B cell (primary cell): Measurements from ENCODE around the gene PPP1R13B.

Experiments used
- EZH2 ChIP-seq: IDR thresholded peaks from 2 replicates; pipeline ENCODE4 v1.6.1; 2012; ENCODE audit warnings: borderline replicate concordance, low read depth, mild to moderate bottlenecking, moderate library complexity, low read length; ENCODE audit not compliant: insufficient read depth, poor library complexity, severe bottlenecking
- TF ChIP-seq, protein P1 (sequence below): fragments of 200-600 bp; IDR thresholded peaks from one replicate; pipeline ENCODE4 v1.8.0; 2022; ENCODE audit warnings: antibody characterized with exemption, mild to moderate bottlenecking

DNA sequence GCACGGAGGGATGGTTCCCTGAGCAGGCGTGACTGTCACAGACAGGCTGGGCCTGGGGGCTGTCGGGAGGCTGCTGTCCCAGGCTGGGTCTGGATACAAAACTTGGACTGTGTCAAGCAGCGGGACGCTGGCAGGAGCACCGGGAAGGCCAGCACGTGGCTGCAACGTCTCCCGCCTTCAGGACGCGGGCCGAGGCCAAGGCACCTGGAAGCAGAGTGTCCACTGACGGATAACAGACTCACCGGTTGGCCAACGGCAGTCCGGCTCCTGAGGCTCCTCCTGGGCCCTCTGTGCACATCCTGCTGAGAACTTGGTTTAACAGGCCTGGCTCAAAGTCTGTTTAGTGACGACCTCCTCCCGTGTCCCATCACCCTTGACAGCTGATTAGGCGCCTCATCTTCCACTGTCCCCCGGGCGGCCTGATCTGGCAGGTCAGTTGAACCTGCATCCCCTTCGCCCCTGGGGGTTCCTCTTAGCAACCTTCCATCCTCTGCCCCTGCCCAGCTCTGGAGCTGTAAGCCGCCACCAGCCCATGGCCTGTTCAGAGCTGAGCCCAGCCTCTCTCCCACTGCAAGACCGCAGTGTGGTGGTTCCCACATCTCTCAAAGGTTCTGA is 134.6 kb downstream of the PPP1R13B start:
- TF ChIP-seq, protein P1, sequence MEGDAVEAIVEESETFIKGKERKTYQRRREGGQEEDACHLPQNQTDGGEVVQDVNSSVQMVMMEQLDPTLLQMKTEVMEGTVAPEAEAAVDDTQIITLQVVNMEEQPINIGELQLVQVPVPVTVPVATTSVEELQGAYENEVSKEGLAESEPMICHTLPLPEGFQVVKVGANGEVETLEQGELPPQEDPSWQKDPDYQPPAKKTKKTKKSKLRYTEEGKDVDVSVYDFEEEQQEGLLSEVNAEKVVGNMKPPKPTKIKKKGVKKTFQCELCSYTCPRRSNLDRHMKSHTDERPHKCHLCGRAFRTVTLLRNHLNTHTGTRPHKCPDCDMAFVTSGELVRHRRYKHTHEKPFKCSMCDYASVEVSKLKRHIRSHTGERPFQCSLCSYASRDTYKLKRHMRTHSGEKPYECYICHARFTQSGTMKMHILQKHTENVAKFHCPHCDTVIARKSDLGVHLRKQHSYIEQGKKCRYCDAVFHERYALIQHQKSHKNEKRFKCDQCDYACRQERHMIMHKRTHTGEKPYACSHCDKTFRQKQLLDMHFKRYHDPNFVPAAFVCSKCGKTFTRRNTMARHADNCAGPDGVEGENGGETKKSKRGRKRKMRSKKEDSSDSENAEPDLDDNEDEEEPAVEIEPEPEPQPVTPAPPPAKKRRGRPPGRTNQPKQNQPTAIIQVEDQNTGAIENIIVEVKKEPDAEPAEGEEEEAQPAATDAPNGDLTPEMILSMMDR: no peak
- TF ChIP-seq EZH2: no peak
